Pancreas (tissue), 10 donors: ENCODE measurements around the gene TNPO3. TPM values are rescaled to one million over a fixed set of nuclear protein-coding genes. Genes with fewer than 3 reads are reported as not detected.

Experiments
- ATAC-seq, 4 donors: fragments of 200-7000 bp; cut with Tn5 transposase; one replicate each; pipeline versions ENCODE4 v1.8.0 to v1.9.1; 2020; ENCODE audit warnings: mild to moderate bottlenecking in 4 of 4, moderate library complexity in 4 of 4
- DNase-seq, 6 donors: peaks; one replicate each; pipeline ENCODE4 v3.0.0-alpha.2; 2020
- FAIRE-seq: peaks from 2 replicates; lab custom pipeline; 2012; peaks lifted over from hg19 to GRCh38; lab: Jason Lieb, UNC
- H3K27ac ChIP-seq, 4 donors: fragments of 200-600 bp; sonication (generic); 1 replicate in 3 of 4; 2 replicates in 1 of 4; pipeline versions ENCODE4 v1.5.0 to v1.8.0; 2020
- H3K27me3 ChIP-seq, 4 donors: fragments of 200-600 bp; one replicate each; pipeline ENCODE4 v1.8.0; 2021
- H3K36me3 ChIP-seq, 3 donors: fragments of 200-600 bp; sonication (generic) in 1 of 3; one replicate each; pipeline versions ENCODE4 v1.5.0 to v1.8.0; 2020 to 2021
- H3K4me1 ChIP-seq, 3 donors: fragments of 200-600 bp; one replicate each; pipeline ENCODE4 v1.8.0; 2021
- H3K4me3 ChIP-seq, 4 donors: fragments of 200-600 bp; sonication (generic) in 2 of 4; one replicate each; pipeline versions ENCODE4 v1.5.0 to v1.8.0; 2020 to 2021
- H3K9me3 ChIP-seq, 4 donors: fragments of 200-600 bp; one replicate each; pipeline ENCODE4 v1.8.0; 2021
- WGBS, 2 donors: extraction: QIAGEN DNeasy Blood & Tissue Kit; methylation state at CpG; one replicate each; pipeline ENCODE4 v1.1.7; 2013; 5-methylcytosine and 5-hydroxymethylcytosine counted together
- intact Hi-C, 3 donors: fragments of 100-400 bp; cut with DNase I; formaldehyde crosslinking; loops; one replicate each; pipeline versions ENCODE4 v1.11.1 to v1.14.2; 2022
- polyA plus RNA-seq, 2 donors: library from polyadenylated mRNA; stranded (reverse); fragments of 200-250 nt; gene quantifications; one replicate each; pipeline ENCODE4 v1.2.3, GENCODE V29; 2013
- total RNA-seq, 6 donors: library from RNA; stranded (reverse); fragmentation: NEBNext Ultra II Directional in 4 of 6; extraction: Animal tissue kit (Norgen Biotek cat#: 25700) in 4 of 6; gene quantifications; one replicate each; pipeline versions ENCODE4 v1.2.1 to v1.2.4, GENCODE V29; 2021 to 2023
- TF ChIP-seq, protein P1 (sequence below), 4 donors: fragments of 200-600 bp; sonication (generic) in 3 of 4; IDR thresholded peaks; one replicate each; pipeline versions ENCODE4 v1.5.0 to v1.8.0; 2021; ENCODE audit warnings: antibody characterized with exemption in 4 of 4
- donor health status: healthy with polysubstance abuse.
- donor health status: DM: no; HTN: no; CAD: no; lungs with moderate emphysema.
- donor health status: DM: no; HTN: no; CAD: no.
- donor health status: control.
- donor health status: control.
- donor health status: Bipolar disorder and iron deficiency.
- donor health status: DM: yes; HTN: yes; CAD: no.
- donor health status: DM: no; HTN: no; CAD: no.
- donor health status: DM: no; HTN: no; CAD: no.
- donor health status: DM: yes; HTN: yes; CAD: no.

Gene TNPO3
- total and polyA plus RNA-seq, 8 donors: 6.5 to 20.7 (median 14.6) TPM

DNA sequence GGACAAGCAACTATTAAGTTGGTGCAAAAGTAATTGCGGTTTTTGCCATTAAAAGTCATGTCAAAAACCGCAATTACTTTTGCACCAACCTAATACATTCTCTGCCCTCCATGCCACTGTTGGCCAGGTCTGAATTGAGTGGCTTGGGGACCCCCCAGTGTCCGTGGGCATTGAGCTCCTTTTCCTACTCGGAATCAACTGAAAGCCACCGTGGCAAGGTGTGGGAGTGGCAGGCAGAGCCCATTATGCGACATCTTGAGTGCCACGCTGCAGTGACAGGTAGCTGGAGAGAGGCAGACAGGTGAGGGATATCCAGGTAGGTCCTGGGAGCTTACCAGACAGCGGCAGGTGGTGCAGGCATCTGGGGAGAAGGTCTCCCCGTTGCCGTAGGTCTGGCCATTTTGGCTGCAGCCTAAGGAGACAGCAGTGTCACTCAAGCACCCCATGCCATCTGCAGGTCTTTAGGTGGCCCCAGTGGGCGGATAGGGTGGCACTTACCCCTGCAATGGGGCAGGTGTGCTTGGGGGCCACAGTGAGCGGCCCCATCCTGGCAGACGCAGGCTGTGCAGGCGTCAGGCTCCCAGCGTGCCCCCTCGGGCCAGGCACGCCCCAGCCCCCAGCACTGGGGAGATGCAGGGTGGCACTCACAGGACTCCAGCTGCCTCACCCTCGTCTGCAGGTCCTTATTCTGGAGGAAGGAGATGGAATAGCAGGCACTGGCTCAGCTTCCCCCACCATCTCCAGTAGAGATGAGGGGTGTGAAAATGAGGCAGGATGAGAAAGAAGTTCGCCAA is 147.9 kb downstream of the TNPO3 start:
- H3K36me3 ChIP-seq: no peaks in the 10 kb centered on the region
- H3K27ac ChIP-seq: no peak overlapping the region
- no peaks in the 10 kb centered on the region for H3K4me1 ChIP-seq
- ATAC-seq (no peak), DNase-seq (peak in 1 of 6 donors; percentile 9), FAIRE-seq (no peak)
- WGBS, 2 donors: 64 to 69% methylated on average over 16 to 19 of the region's 19 CpGs
- intact Hi-C loops: loop anchor here in 2 of 3 donors (5.0 to 10.0 kb wide), 2 partner anchors 180 to 298 kb away; no protein-coding TSS in a partner anchor
- TF ChIP-seq, protein P1, sequence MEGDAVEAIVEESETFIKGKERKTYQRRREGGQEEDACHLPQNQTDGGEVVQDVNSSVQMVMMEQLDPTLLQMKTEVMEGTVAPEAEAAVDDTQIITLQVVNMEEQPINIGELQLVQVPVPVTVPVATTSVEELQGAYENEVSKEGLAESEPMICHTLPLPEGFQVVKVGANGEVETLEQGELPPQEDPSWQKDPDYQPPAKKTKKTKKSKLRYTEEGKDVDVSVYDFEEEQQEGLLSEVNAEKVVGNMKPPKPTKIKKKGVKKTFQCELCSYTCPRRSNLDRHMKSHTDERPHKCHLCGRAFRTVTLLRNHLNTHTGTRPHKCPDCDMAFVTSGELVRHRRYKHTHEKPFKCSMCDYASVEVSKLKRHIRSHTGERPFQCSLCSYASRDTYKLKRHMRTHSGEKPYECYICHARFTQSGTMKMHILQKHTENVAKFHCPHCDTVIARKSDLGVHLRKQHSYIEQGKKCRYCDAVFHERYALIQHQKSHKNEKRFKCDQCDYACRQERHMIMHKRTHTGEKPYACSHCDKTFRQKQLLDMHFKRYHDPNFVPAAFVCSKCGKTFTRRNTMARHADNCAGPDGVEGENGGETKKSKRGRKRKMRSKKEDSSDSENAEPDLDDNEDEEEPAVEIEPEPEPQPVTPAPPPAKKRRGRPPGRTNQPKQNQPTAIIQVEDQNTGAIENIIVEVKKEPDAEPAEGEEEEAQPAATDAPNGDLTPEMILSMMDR (IDR thresholded peaks at IDR 0.05): no peak
- no peak overlapping the region for H3K4me3 ChIP-seq
- no peaks in the 10 kb centered on the region for H3K27me3 ChIP-seq
- H3K9me3 ChIP-seq: no peaks in the 10 kb centered on the region

DNA sequence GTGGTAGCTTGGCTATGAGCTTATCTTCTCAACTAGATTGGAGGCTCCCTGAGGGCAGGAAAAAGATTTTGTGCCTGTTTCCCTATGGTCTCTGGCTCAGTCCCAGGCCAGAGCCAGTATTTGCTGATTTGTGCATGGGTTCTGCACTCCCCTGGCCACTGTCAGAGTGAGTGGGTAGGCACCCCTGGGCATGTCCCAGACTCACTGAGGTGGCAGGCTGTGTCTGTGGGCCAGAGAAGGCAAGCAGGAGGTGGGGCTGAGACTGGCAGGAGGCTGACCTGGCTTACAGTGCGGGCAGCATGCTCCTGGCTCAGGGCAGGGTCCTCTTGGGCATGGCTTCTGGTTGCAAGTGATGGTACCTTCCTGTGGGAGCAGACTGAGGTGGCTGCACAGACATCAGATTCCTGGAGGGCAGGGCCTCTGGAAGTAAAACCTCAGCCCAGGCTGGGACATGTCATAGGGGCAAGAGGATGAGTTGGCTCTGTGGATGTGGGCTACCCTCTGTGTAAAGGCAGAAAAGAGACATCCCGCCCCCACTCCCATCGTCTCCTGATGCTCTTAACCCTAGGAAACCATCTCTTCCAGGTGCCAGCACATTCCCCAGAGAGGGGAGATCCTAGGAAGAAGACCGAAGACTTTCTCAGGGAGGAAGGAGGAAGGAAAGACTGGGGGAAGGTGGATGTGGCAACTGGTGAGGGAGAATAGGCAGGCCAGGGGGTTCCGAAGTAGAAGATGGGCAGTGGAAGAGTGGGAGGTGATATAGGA is 148.7 kb downstream of the TNPO3 start:
- 64 to 75% methylated on average over 5 of the region's 5 CpGs for WGBS, 2 donors
- intact Hi-C loops: loop anchor here in 2 of 3 donors (5.0 to 10.0 kb wide), 2 partner anchors 181 to 299 kb away; no protein-coding TSS in a partner anchor
- Histone ChIP-seq H3K9me3 (no peaks in the 10 kb centered on the region), H3K4me3 (no peak overlapping the region), H3K27ac (no peak overlapping the region), H3K4me1 (no peaks in the 10 kb centered on the region), H3K27me3 (no peaks in the 10 kb centered on the region), H3K36me3 (no peaks in the 10 kb centered on the region)
- peak in 1 of 6 donors; percentile 9 for DNase-seq
- no peak for FAIRE-seq
- TF ChIP-seq, protein P1 (IDR thresholded peaks at IDR 0.05): no peak
- ATAC-seq: no peak

DNA sequence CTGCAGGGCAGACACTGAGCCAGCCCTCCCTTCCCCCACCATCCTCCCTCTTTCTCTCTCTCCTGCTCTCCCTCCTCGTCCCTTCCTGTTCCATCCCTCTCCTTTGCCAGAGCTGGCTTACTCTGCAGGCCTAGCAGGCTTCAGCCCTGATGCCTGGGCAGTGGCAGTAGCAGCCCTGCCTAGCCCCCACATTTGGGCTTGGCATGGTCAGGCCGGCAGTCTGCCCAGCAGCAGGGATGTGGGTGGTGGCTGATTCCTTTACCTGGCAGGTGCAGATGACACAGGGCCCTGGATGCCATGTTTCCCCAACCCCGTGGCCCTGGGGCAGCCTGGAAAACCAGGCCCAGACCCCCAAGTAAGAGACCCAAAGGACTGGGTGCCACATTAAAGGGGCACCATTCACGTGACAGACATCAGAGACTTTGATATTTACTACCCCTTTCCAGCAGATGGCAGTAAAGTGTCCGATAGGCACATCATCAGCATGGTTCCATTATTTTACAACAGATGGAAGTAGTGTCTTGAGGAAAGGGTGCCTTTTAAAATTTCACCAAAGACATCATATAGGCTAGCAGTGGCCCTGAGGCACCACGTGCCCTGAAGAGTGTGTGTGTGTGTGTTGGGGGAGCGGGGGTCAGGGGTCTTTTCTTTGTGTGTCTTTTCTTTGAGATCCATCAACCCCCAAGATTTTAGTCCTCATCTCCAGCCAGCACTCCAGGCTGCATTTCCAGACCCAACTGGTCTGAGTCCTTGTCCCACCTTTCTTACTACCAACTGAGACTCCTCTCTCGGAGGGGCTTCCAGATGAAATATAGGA is 150.3 kb downstream of the TNPO3 start:
- TF ChIP-seq, protein P1 (IDR thresholded peaks at IDR 0.05): peak in 3 of 4 donors; percentile 32 to 48 (median 41)
- intact Hi-C loops: loop anchor here in 2 of 3 donors (5.0 to 10.0 kb wide), 2 partner anchors 183 to 300 kb away; no protein-coding TSS in a partner anchor
- ATAC-seq (peak; percentile 66 to 91 (median 82)), FAIRE-seq (no peak), DNase-seq (peak in 2 of 6 donors; percentile 14 to 52)
- Histone ChIP-seq H3K36me3 (no peaks in the 10 kb centered on the region), H3K27ac (no peak overlapping the region), H3K9me3 (no peaks in the 10 kb centered on the region), H3K27me3 (no peaks in the 10 kb centered on the region), H3K4me3 (no peak overlapping the region), H3K4me1 (no peaks in the 10 kb centered on the region)
- 30 to 32% methylated on average over 8 of the region's 8 CpGs for WGBS, 2 donors

Other genes starting within 250 kb of the TNPO3 start
- 1 to 10 TPM in 3 of 6 donors, under 1 TPM in 3; 0.28 to 2.3 (median 1.0) TPM for gene FLNC, start 224.7 kb downstream of the TNPO3 start, total RNA-seq
- gene FLNC, start 224.7 kb downstream of the TNPO3 start, polyA plus RNA-seq: 1 to 10 TPM in 1 of 2 donors, under 1 TPM in 1; 0.82 to 2.1 TPM
- 10 to 100 TPM; 28.1 to 66.8 (median 37.7) TPM for gene ATP6V1F, start 192.3 kb downstream of the TNPO3 start, total RNA-seq
- 10 to 100 TPM; 94.8 to 96.9 TPM for gene ATP6V1F, start 192.3 kb downstream of the TNPO3 start, polyA plus RNA-seq
- under 1 TPM; 0.08 to 0.46 (median 0.30) TPM for gene KCP, start 144.4 kb downstream of the TNPO3 start, total RNA-seq
- under 1 TPM; 0.33 to 0.95 TPM for gene KCP, start 144.4 kb downstream of the TNPO3 start, polyA plus RNA-seq
- gene IRF5, start 117.2 kb downstream of the TNPO3 start, total RNA-seq: 10 to 100 TPM in 1 of 6 donors, 1 to 10 TPM in 5; 3.2 to 12.4 (median 4.3) TPM
- gene IRF5, start 117.2 kb downstream of the TNPO3 start, polyA plus RNA-seq: 1 to 10 TPM; 6.4 to 8.1 TPM
- 10 to 100 TPM in 5 of 6 donors, 1 to 10 TPM in 1; 6.9 to 37.9 (median 18.0) TPM for gene TSPAN33, start 89.6 kb upstream of the TNPO3 start, total RNA-seq
- gene TSPAN33, start 89.6 kb upstream of the TNPO3 start, polyA plus RNA-seq: 10 to 100 TPM; 11.2 to 14.2 TPM
- gene SMO, start 133.5 kb upstream of the TNPO3 start, total RNA-seq: 10 to 100 TPM in 1 of 6 donors, 1 to 10 TPM in 5; 2.6 to 13.4 (median 4.3) TPM
- 1 to 10 TPM; 4.0 to 6.9 TPM for gene SMO, start 133.5 kb upstream of the TNPO3 start, polyA plus RNA-seq
- gene AHCYL2, start 169.9 kb upstream of the TNPO3 start, total RNA-seq: 10 to 100 TPM; 11.5 to 16.8 (median 13.7) TPM
- 1 to 10 TPM; 5.1 to 8.7 TPM for gene AHCYL2, start 169.9 kb upstream of the TNPO3 start, polyA plus RNA-seq